Spleen (tissue), 11 donors: ENCODE results near the gene ITGA6. TPM values are rescaled to one million over a fixed set of nuclear protein-coding genes. Genes with fewer than 3 reads are reported as not detected.

ENCODE experiments used
- DNase-seq: peaks from one replicate; pipeline ENCODE4 v3.0.0-alpha.2; 2020
- H3K27ac ChIP-seq, 8 donors: fragments of 200-600 bp; sonication (generic) in 7 of 8; 1 replicate in 4 of 8; 2 replicates in 4 of 8; pipeline versions ENCODE4 v1.5.0 to v1.8.0; 2016 to 2021; ENCODE audit warnings: inconsistent platforms in 4 of 8, mild to moderate bottlenecking in 4 of 8, moderate library complexity in 1 of 8
- H3K27me3 ChIP-seq, 7 donors: fragments of 200-600 bp; sonication (generic) in 6 of 7; replicated peaks in 1 of 7; 1 replicate in 4 of 7; 2 replicates in 3 of 7; pipeline versions ENCODE4 v1.5.0 to v1.8.0; 2016 to 2021; ENCODE audit warnings: inconsistent platforms in 3 of 7, mild to moderate bottlenecking in 1 of 7
- H3K36me3 ChIP-seq, 6 donors: fragments of 200-600 bp; sonication (generic) in 5 of 6; 1 replicate in 4 of 6; 2 replicates in 2 of 6; pipeline versions ENCODE4 v1.5.0 to v1.8.0; 2016 to 2021; ENCODE audit warnings: inconsistent platforms in 2 of 6
- H3K4me1 ChIP-seq, 6 donors: fragments of 200-600 bp; sonication (generic) in 5 of 6; 1 replicate in 3 of 6; 2 replicates in 3 of 6; pipeline versions ENCODE4 v1.5.0 to v1.8.0; 2016 to 2021; ENCODE audit warnings: inconsistent platforms in 3 of 6
- H3K4me3 ChIP-seq, 8 donors: fragments of 200-600 bp; sonication (generic) in 7 of 8; 1 replicate in 4 of 8; 2 replicates in 4 of 8; pipeline versions ENCODE4 v1.5.0 to v1.8.0; 2016 to 2021; ENCODE audit warnings: inconsistent platforms in 4 of 8, mild to moderate bottlenecking in 4 of 8, moderate library complexity in 2 of 8
- H3K9me3 ChIP-seq, 8 donors: fragments of 200-600 bp; sonication (generic) in 7 of 8; 1 replicate in 4 of 8; 2 replicates in 4 of 8; pipeline versions ENCODE4 v1.5.0 to v1.8.0; 2016 to 2021; ENCODE audit warnings: inconsistent platforms in 4 of 8
- CTCF ChIP-seq, 11 experiments: fragments of 200-600 bp in 7 of 11; fragments of 450-650 bp in 4 of 11; sonication (generic) in 4 of 11; IDR thresholded peaks in 8 of 11; conservative IDR thresholded peaks in 3 of 11; 1 replicate in 7 of 11; 2 replicates in 4 of 11; pipeline versions ENCODE4 v1.4.0 to v1.8.0; 2016 to 2021; ENCODE audit warnings: antibody characterized with exemption in 11 of 11, inconsistent platforms in 4 of 11, mild to moderate bottlenecking in 1 of 11
- POLR2A ChIP-seq, 3 donors: fragments of 450-650 bp; IDR thresholded peaks; one replicate each; pipeline ENCODE4 v1.5.1; 2017; ENCODE audit warnings: antibody characterized with exemption in 3 of 3, mild to moderate bottlenecking in 1 of 3
- POLR2AphosphoS5 ChIP-seq, 3 donors: sonication (generic); formaldehyde crosslinking; IDR thresholded peaks; one replicate each; pipeline ENCODE4 v1.5.1; 2017; ENCODE audit warnings: antibody characterized with exemption in 3 of 3
- WGBS, 5 donors: extraction: QIAGEN DNeasy Blood & Tissue Kit in 3 of 5; methylation state at CpG; one replicate each; pipeline versions ENCODE4 v1.1.5 to v1.1.7; 2013 to 2018; 5-methylcytosine and 5-hydroxymethylcytosine counted together
- intact Hi-C: fragments of 100-400 bp; cut with DNase I; formaldehyde crosslinking; loops from one replicate; pipeline ENCODE4 v1.15.0; 2023; ENCODE audit warnings: low total_unique reads
- polyA plus RNA-seq, 3 donors: library from polyadenylated mRNA; stranded (reverse); fragments of 200-250 nt; gene quantifications; one replicate each; pipeline ENCODE4 v1.2.1, GENCODE V29; 2013
- total RNA-seq, 7 donors: library from RNA; depleted of rRNA in 3 of 7; stranded (reverse); fragments of >200 nt in 3 of 7; fragmentation: NEBNext Ultra II Directional in 4 of 7; extraction: Animal tissue kit (Norgen Biotek cat#: 25700) in 4 of 7; gene quantifications; one replicate each; pipeline versions ENCODE4 v1.1.0 to v1.2.1, GENCODE V29; 2016 to 2021
- donor health status: healthy with polysubstance abuse.
- donor health status: DM: no; HTN: no; CAD: no; lungs with moderate emphysema.
- donor health status: DM: no; HTN: no; CAD: no.
- donor health status: Bipolar disorder and iron deficiency.
- donor health status: healthy.
- donor health status: DM: no; HTN: no; CAD: no.
- donor health status: DM: yes; HTN: yes; CAD: no.

ITGA6 gene
- total and polyA plus RNA-seq, 10 donors, result 6.9 to 172 (median 88.8) TPM

GRCh38 chr2:172449911-172450550, 22.6 kb downstream of the ITGA6 start:
- Histone ChIP-seq H3K9me3 (no peaks in the 10 kb centered on the region), H3K36me3 (no peaks in the 10 kb centered on the region), H3K27ac (no peak overlapping the region), H3K27me3 (no peaks in the 10 kb centered on the region), H3K4me3 (no peak overlapping the region), H3K4me1 (peaks cover 15 to 92% (median 44%) of the 10 kb centered on the region in 6 donors)
- intact Hi-C loops, result no loop called here
- WGBS, 5 donors, result 84 to 89% (median 85%) methylated on average over 8 of the region's 8 CpGs
- TF ChIP-seq POLR2AphosphoS5 (IDR thresholded peaks at IDR 0.05) (no peak), POLR2A (IDR thresholded peaks at IDR 0.05) (no peak), CTCF (IDR thresholded peaks at IDR 0.05 in 8 of 11, conservative IDR thresholded peaks at IDR 0.05 in 3 of 11) (no peak)
- no peak for DNase-seq

DNA sequence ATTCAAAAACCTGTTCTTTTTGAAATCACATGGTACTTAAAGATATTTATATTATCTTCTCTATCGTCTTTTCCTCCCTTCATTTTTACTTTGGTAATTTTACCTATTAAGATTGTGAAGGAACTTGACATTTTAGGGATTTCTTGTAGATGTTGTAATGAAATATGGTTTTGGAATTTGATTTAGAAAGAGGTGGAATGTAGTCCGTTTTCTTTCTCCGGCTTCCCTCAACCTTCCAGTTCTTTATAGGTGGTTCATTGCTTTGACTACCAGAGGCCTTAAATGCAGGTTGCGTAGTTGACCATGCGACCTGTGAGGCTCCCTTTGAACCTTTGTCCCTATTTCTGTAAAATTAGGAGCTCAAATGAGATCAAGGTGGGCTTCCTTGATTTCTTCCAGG, 24.5 kb downstream of the ITGA6 start:
- H3K4me3 ChIP-seq, result no peak overlapping the region
- TF ChIP-seq CTCF (IDR thresholded peaks at IDR 0.05 in 8 of 11, conservative IDR thresholded peaks at IDR 0.05 in 3 of 11) (no peak), POLR2AphosphoS5 (IDR thresholded peaks at IDR 0.05) (no peak), POLR2A (IDR thresholded peaks at IDR 0.05) (no peak)

DNA sequence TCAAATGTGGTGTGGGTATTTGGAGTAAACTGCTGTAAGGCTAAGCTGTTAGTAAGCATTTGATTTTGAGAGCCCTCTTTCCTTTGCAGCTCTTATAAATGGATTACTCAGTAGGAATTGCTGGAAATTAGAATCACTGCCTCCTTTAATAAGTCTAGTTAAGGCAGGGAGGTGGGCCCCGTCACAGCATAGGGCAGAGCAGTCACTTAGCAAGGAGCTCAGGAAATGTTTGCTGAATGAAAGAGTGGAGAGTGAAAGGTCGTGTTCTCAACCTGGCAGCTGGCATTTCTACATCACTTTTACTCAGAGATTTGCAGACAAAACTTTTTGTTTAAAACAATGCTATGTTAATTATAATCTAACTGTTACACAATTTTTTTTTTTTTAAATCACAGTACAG, 25.5 kb downstream of the ITGA6 start:
- H3K27me3 ChIP-seq, result no peaks in the 10 kb centered on the region
- 57 to 73% (median 65%) methylated on average over 2 of the region's 2 CpGs for WGBS, 5 donors
- peaks cover 2 to 92% (median 35%) of the 10 kb centered on the region in 6 donors for H3K4me1 ChIP-seq
- no peaks in the 10 kb centered on the region for H3K36me3 ChIP-seq
- intact Hi-C loops, result no loop called here
- H3K4me3 ChIP-seq, result no peak overlapping the region
- no peaks in the 10 kb centered on the region for H3K9me3 ChIP-seq
- DNase-seq, result no peak
- no peak for TF ChIP-seq CTCF (IDR thresholded peaks at IDR 0.05 in 8 of 11, conservative IDR thresholded peaks at IDR 0.05 in 3 of 11)
- no peak for TF ChIP-seq POLR2A (IDR thresholded peaks at IDR 0.05)
- TF ChIP-seq POLR2AphosphoS5 (IDR thresholded peaks at IDR 0.05), result no peak
- no peak overlapping the region for H3K27ac ChIP-seq

More for the DNA sequence above, 24.5 kb downstream of the ITGA6 start:
- peaks cover 2 to 95% (median 40%) of the 10 kb centered on the region in 6 donors for H3K4me1 ChIP-seq
- H3K27ac ChIP-seq, result no peak overlapping the region
- no peaks in the 10 kb centered on the region for H3K9me3 ChIP-seq
- no peaks in the 10 kb centered on the region for H3K27me3 ChIP-seq
- WGBS, 5 donors, result 88 to 94% (median 92%) methylated on average over 5 of the region's 5 CpGs
- intact Hi-C loops, result no loop called here
- no peak for DNase-seq
- H3K36me3 ChIP-seq, result no peaks in the 10 kb centered on the region

GRCh38 chr2:172454404-172455120, 27.2 kb downstream of the ITGA6 start:
- H3K27me3 ChIP-seq, result no peaks in the 10 kb centered on the region
- no peak for DNase-seq
- no peak overlapping the region for H3K4me3 ChIP-seq
- no peaks in the 10 kb centered on the region for H3K9me3 ChIP-seq
- H3K27ac ChIP-seq, result no peak overlapping the region
- peaks cover under 1 to 92% (median 31%) of the 10 kb centered on the region in 6 donors for H3K4me1 ChIP-seq
- intact Hi-C loops, result no loop called here
- no peak for TF ChIP-seq POLR2AphosphoS5 (IDR thresholded peaks at IDR 0.05)
- 42 to 65% (median 53%) methylated on average over 6 of the region's 6 CpGs for WGBS, 5 donors
- H3K36me3 ChIP-seq, result no peaks in the 10 kb centered on the region
